ENCODE data around the gene VAV2. TPM values are rescaled to one million over a fixed set of nuclear protein-coding genes. Genes with fewer than 3 reads are reported as not detected.

VAV2 gene
- total RNA-seq, 1 experiment from 2014 or later: 24.7 TPM

GRCh38 chr9:133824106-133824801 lies 167.9 kb downstream of the VAV2 start:
- CTCF ChIA-PET: no interaction called here

GRCh38 chr9:133823189-133824105 lies 168.7 kb downstream of the VAV2 start:
- no peaks in the 10 kb centered on the region for H3K4me1 ChIP-seq (ENCODE audit: control insufficient read depth, insufficient read depth, low read length)
- H3K36me3 ChIP-seq (ENCODE audit: control insufficient read depth, insufficient read depth, low read length): no peaks in the 10 kb centered on the region
- no TSS peak for BruUV-seq (replicated peaks)
- POLR2A ChIA-PET: no interaction called here
- no peaks in the 10 kb centered on the region for H3K9me3 ChIP-seq (ENCODE audit: control insufficient read depth, insufficient read depth, low read depth, low read length)
- H3K27me3 ChIP-seq (ENCODE audit: control insufficient read depth, insufficient read depth, low read length): no peaks in the 10 kb centered on the region
- DNase-seq (ENCODE audit: low read depth, low spot score): no peak
- CTCF ChIA-PET: no interaction called here
- intact Hi-C loops (cut with micrococcal nuclease; ENCODE audit: unreplicated experiment) (no loop called here), in situ Hi-C loops (cut with HindIII; ENCODE audit: low pct_unique_long_range_greater_than_20kb, low sequenced_read_pairs) (no loop called here)
- no peak overlapping the region for H3K4me3 ChIP-seq (ENCODE audit: low read depth in 2 of 2, low read length in 2 of 2)
- no peak overlapping the region for H3K27ac ChIP-seq (ENCODE audit: low read length)
- TF ChIP-seq REST (IDR thresholded peaks at IDR 0.05; ENCODE audit: insufficient read depth in 1 of 2, low read depth in 2 of 2, low read length in 1 of 2) (no peak), POLR2AphosphoS5 (IDR thresholded peaks at IDR 0.05; ENCODE audit: low read depth, low read length) (no peak), TCF7L2 (IDR thresholded peaks at IDR 0.05; ENCODE audit: low read depth, low read length) (no peak), SIN3A (IDR thresholded peaks at IDR 0.05; ENCODE audit: borderline replicate concordance, insufficient read depth, low read depth, low read length) (no peak)
- TF ChIP-seq, protein P1, sequence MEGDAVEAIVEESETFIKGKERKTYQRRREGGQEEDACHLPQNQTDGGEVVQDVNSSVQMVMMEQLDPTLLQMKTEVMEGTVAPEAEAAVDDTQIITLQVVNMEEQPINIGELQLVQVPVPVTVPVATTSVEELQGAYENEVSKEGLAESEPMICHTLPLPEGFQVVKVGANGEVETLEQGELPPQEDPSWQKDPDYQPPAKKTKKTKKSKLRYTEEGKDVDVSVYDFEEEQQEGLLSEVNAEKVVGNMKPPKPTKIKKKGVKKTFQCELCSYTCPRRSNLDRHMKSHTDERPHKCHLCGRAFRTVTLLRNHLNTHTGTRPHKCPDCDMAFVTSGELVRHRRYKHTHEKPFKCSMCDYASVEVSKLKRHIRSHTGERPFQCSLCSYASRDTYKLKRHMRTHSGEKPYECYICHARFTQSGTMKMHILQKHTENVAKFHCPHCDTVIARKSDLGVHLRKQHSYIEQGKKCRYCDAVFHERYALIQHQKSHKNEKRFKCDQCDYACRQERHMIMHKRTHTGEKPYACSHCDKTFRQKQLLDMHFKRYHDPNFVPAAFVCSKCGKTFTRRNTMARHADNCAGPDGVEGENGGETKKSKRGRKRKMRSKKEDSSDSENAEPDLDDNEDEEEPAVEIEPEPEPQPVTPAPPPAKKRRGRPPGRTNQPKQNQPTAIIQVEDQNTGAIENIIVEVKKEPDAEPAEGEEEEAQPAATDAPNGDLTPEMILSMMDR (IDR thresholded peaks at IDR 0.05): no peak
- ATAC-seq: no peak

More at GRCh38 chr9:133824106-133824801, 167.9 kb downstream of the VAV2 start:
- ATAC-seq (no peak), DNase-seq (ENCODE audit: low read depth, low spot score) (no peak)
- Histone ChIP-seq H3K4me3 (ENCODE audit: low read depth in 2 of 2, low read length in 2 of 2) (no peak overlapping the region), H3K27ac (ENCODE audit: low read length) (no peak overlapping the region), H3K4me1 (ENCODE audit: control insufficient read depth, insufficient read depth, low read length) (no peaks in the 10 kb centered on the region), H3K36me3 (ENCODE audit: control insufficient read depth, insufficient read depth, low read length) (no peaks in the 10 kb centered on the region), H3K27me3 (ENCODE audit: control insufficient read depth, insufficient read depth, low read length) (no peaks in the 10 kb centered on the region), H3K9me3 (ENCODE audit: control insufficient read depth, insufficient read depth, low read depth, low read length) (no peaks in the 10 kb centered on the region)
- intact Hi-C loops (cut with micrococcal nuclease; ENCODE audit: unreplicated experiment): no loop called here
- no TSS peak for BruUV-seq (replicated peaks)
- POLR2A ChIA-PET: no interaction called here
- in situ Hi-C loops (cut with HindIII; ENCODE audit: low pct_unique_long_range_greater_than_20kb, low sequenced_read_pairs): no loop called here
- TF ChIP-seq POLR2AphosphoS5 (IDR thresholded peaks at IDR 0.05; ENCODE audit: low read depth, low read length) (no peak), REST (IDR thresholded peaks at IDR 0.05; ENCODE audit: insufficient read depth in 1 of 2, low read depth in 2 of 2, low read length in 1 of 2) (no peak), TCF7L2 (IDR thresholded peaks at IDR 0.05; ENCODE audit: low read depth, low read length) (no peak), SIN3A (IDR thresholded peaks at IDR 0.05; ENCODE audit: borderline replicate concordance, insufficient read depth, low read depth, low read length) (no peak)
- TF ChIP-seq, protein P1 (IDR thresholded peaks at IDR 0.05): no peak
